ENCODE results near the gene TNRC18. TPM values are rescaled to one million over a fixed set of nuclear protein-coding genes. Genes with fewer than 3 reads are reported as not detected.

TNRC18 gene
- total and polyA plus RNA-seq, 2 of the 8 experiments (the other 6 are each of a cell fraction or from before 2014, with no cell fraction given) = 1.7 to 8.6 TPM

- peak overlapping the region; percentile 95; the same call in 1 of the 2 replicates for H2BK12ac ChIP-seq (ENCODE audit: low read depth, low read length)
- no peak overlapping the region for H3K23ac ChIP-seq (ENCODE audit: insufficient read length)
- no peaks in the 10 kb centered on the region for H4K20me1 ChIP-seq (replicated peaks in 1 of 2; ENCODE audit: control insufficient read depth in 1 of 2, insufficient read depth in 2 of 2, low read length in 2 of 2)
- no peak overlapping the region for H3K9ac ChIP-seq (replicated peaks in 1 of 4; ENCODE audit: extremely low read depth in 1 of 4, low read depth in 3 of 4, low read length in 3 of 4)
- no peak overlapping the region for H3K4me3 ChIP-seq (ENCODE audit: extremely low read depth in 1 of 4, insufficient read depth in 2 of 4, low read depth in 3 of 4, low read length in 4 of 4)
- H3K14ac ChIP-seq (ENCODE audit: insufficient read length) = no peak overlapping the region
- H3K36me3 ChIP-seq (ENCODE audit: control insufficient read depth in 2 of 4, insufficient read depth in 4 of 4, low read length in 3 of 4) = no peaks in the 10 kb centered on the region
- WGBS, 2 experiments (ENCODE audit: extremely low coverage in 1 of 2, insufficient coverage in 1 of 2, insufficient read length in 1 of 2, insufficient replicate concordance in 2 of 2, low coverage in 1 of 2, low lambda C conversion rate in 2 of 2, missing lambda C conversion rate in 1 of 2) = 90% methylated on average over 19 of the region's 19 CpGs; no CpG with 5 or more reads in 1 of the 2 experiments
- H3K4me2 ChIP-seq (ENCODE audit: insufficient read depth in 1 of 2, low read depth in 2 of 2, low read length in 2 of 2) = peak overlapping the region; percentile 46 to 49; a peak in 2 of 4 replicates
- H2BK15ac ChIP-seq (ENCODE audit: low read length) = 0 out of 2 replicates have a peak overlapping the region, but pooled peaks have one; percentile 95
- CTCF ChIA-PET (ENCODE audit: partially characterized antibody) = interaction anchor here (1.2 kb wide), 1 partner anchor 25 kb away, joined by 3 read pairs; no protein-coding TSS in a partner anchor
- H4K91ac ChIP-seq (replicated peaks; ENCODE audit: insufficient read length, low read length) = no peak overlapping the region
- H3K9me3 ChIP-seq (ENCODE audit: insufficient read depth in 2 of 2, low read depth in 1 of 2, low read length in 1 of 2) = no peaks in the 10 kb centered on the region
- DNase-seq (ENCODE audit: low read depth in 1 of 2, low spot score in 2 of 2) (no peak), FAIRE-seq (no peak)
- no peak overlapping the region for H3K56ac ChIP-seq (replicated peaks; ENCODE audit: insufficient read length, low read depth, low read length)
- H3K4ac ChIP-seq (replicated peaks; ENCODE audit: insufficient read length, low read depth, low read length) = no peak overlapping the region
- H4K8ac ChIP-seq (ENCODE audit: extremely low read depth, insufficient read depth, low read length) = peak overlapping the region; percentile 39
- H3K79me2 ChIP-seq (ENCODE audit: control insufficient read depth in 1 of 2, insufficient read depth in 2 of 2, low read length in 2 of 2) = no peaks in the 10 kb centered on the region
- POLR2A ChIA-PET (ENCODE audit: partially characterized antibody) = interaction anchor here (1.1 kb wide), 1 partner anchor 25 kb away, joined by 3 read pairs; no protein-coding TSS in a partner anchor
- no peak overlapping the region; the same call in 1 of the 2 replicates for H3K18ac ChIP-seq (ENCODE audit: extremely low read depth, low read length)
- H3K79me1 ChIP-seq (ENCODE audit: low read depth, low read length) = no peaks in the 10 kb centered on the region
- H2AK5ac ChIP-seq (ENCODE audit: low read depth, low read length) = peak overlapping the region; percentile 82; the same call in 1 of the 2 replicates
- H2AFZ ChIP-seq (ENCODE audit: low read length) = peak overlapping the region; percentile 62; the same call in 1 of the 2 replicates
- H3K4me1 ChIP-seq (replicated peaks in 1 of 4; ENCODE audit: control insufficient read depth in 3 of 4, insufficient read depth in 4 of 4, low read length in 3 of 4) = peaks cover 0 to 7% (median 2%) of the 10 kb centered on the region in 4 experiments; a peak in 3 of 7 replicates
- no peak overlapping the region for H4K5ac ChIP-seq (ENCODE audit: insufficient read length, low read depth, low read length)
- H2BK20ac ChIP-seq (ENCODE audit: low read length) = 0 out of 2 replicates have a peak overlapping the region, but pooled peaks have one; percentile 72
- peak overlapping the region; percentile 44 for H2BK5ac ChIP-seq (ENCODE audit: low read depth, low read length)
- no peak overlapping the region for H2BK120ac ChIP-seq (replicated peaks; ENCODE audit: low read depth, low read length)
- no peak overlapping the region; the same call in 1 of the 2 replicates for H3K27ac ChIP-seq (ENCODE audit: low read depth, low read length)
- H3K27me3 ChIP-seq (replicated peaks in 1 of 4; ENCODE audit: control insufficient read depth in 3 of 4, extremely low read depth in 1 of 4, insufficient read depth in 3 of 4, low read length in 3 of 4) = no peaks in the 10 kb centered on the region
- peaks cover 2% of the 10 kb centered on the region; the same call in 1 of the 2 replicates for H3K23me2 ChIP-seq (ENCODE audit: low read depth, low read length)
- TF ChIP-seq KDM1A (IDR thresholded peaks at IDR 0.05; ENCODE audit: borderline replicate concordance, low read length) = peak; percentile 48; the same call in 1 of the 2 replicates
Measured at GRCh38 chr7:5265320-5266190, 158.1 kb downstream of the TNRC18 start.
